Hematopoietic multipotent progenitor cell (in vitro differentiated cells): ENCODE measurements around the gene CLK2. TPM values are rescaled to one million over a fixed set of nuclear protein-coding genes. Genes with fewer than 3 reads are reported as not detected.
A peak's percentile ranks its signal among the peaks of the same experiment; 100 is the strongest.

ENCODE experiments used
- DNase-seq, 3 donors: peaks; one replicate each; pipeline ENCODE4 v3.0.0-alpha.2; 2011 to 2015; ENCODE audit warnings: low read depth in 2 of 3, low spot score in 2 of 3
- total RNA-seq: library from RNA; depleted of rRNA; stranded (reverse); fragments of >200 nt; gene quantifications from one replicate; pipeline ENCODE4 v1.2.3, GENCODE V29; 2012

CLK2 gene
- 66.0 TPM for total RNA-seq

GRCh38 chr1:155273343-155274245 lies at the start of gene CLK2:
CLK2 (minus strand) TSS chr1:155273504; CDS start chr1:155270977, 2,527 bp downstream.
- DNase-seq: peak; percentile 81 to 94 (median 91)

DNA sequence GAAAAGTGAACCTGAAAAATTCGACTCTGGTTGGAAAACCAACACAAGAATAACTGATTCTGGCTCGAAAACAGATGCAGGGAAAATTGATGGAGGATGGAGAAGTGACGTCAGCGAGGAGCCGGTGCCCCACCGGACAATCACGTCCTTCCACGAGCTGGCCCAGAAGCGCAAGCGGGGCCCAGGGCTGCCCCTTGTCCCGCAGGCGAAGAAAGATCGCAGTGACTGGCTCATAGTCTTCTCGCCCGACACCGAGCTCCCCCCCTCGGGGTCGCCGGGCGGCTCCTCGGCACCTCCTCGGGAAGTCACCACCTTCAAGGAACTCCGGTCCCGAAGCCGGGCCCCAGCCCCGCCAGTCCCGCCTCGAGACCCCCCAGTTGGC lies 49.3 kb upstream of the CLK2 start:
- DNase-seq: peak in 1 of 3 donors; percentile 9

DNA sequence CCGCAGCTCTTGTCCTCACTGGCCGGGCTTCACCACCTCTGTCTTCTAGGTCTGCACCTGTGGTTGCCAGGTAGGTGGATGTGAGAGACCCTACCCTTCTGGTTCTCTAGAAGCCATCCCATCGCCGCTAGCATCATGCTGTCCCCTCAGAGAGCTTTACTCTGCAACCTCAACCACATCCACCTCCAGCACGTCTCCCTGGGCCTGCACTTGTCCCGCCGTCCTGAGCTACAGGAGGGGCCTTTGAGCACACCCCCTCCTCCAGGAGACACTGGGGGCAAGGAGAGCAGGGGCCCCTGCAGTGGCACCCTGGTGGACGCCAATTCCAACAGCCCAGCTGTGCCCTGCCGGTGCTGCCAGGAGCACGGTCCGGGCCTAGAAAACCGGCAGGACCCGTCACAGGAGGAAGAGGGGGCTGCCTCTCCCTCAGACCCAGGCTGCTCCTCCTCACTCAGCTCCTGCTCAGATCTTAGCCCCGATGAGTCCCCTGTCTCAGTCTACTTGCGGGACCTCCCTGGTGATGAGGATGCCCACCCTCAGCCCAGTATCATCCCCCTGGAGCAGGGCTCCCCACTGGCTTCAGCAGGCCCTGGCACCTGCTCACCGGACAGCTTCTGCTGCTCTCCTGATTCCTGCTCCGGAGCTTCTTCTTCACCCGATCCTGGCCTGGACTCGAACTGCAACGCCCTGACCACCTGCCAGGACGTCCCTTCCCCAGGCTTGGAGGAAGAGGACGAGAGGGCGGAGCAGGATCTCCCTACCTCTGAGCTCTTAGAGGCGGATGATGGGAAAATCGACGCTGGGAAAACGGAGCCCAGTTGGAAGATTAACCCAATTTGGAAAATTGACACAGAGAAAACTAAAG lies 48.6 kb upstream of the CLK2 start:
- DNase-seq: no peak

DNA sequence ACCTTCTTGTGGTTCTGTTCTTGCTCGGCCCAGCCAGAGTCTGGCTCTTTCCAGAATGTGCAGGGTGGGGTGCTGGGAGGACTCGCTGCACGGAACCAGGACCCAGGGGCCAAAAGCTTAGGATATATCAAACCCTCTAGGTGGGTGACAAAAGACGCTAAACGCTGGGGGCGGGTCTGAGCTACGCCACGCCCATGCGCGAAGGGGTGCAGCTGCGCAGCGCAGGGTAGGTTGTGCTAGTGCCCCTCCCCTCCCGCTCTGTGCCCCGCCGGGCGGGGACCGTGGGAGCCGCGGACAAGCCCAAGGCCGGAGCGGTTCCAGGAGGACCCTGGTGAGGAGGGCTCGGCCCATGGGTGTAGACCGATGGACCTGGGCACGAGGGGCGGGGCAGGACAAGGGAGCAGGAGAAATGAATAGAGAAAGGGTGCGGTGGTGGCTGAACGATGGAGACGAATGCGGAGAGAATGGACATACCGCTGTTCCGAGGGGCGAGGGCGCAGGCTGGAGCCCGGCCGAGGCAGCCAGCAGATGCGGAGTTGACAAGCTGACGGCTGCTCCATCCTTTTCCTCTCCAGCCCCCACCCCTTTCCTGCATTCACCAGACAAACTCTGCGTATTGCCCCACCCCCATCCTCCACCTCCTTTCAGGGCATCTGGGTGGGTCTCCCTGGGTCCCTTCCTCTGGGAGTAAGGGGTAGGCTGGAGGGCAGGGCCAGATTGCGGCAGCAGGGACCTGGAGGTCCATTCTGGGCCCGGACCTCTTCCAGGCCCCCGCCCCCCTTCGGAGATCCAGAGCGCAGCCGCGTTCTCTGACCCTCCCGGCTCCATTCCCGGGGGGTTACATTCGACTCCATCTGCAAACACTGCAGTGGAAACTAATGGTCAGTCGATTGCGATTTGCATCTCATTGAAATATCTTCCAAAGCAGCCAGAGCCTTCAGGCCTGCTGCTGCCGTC lies 47.6 kb upstream of the CLK2 start, which contains the start of gene RUSC1:
Gene RUSC1, plus strand, starts transcription at position 234 of the 957 bp plus-strand sequence. CDS start 880 bp downstream, outside the sequence.
- DNase-seq: peak in 2 of 3 donors; percentile 72 to 84

DNA sequence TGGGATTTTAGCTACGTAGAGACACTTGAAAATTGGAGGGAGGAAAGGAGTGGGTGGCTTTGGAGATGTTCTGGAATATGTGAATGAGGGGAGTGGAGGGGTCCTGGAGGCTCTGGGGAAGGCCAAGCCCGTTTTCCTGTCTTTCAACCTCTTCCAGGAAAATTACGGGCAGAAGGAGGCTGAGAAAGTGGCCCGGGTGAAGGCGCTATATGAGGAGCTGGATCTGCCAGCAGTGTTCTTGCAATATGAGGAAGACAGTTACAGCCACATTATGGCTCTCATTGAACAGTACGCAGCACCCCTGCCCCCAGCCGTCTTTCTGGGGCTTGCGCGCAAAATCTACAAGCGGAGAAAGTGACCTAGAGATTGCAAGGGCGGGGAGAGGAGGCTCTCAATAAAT lies 46.9 kb upstream of the CLK2 start:
- DNase-seq: no peak

GRCh38 chr1:155319536-155319935 lies 46.2 kb upstream of the CLK2 start:
- DNase-seq: no peak

- DNase-seq: no peak
Observed at GRCh38 chr1:155318082-155318481, 44.8 kb upstream of the CLK2 start.

- DNase-seq: no peak
Observed at GRCh38 chr1:155316922-155317321, 43.6 kb upstream of the CLK2 start.

- DNase-seq: no peak
Observed at GRCh38 chr1:155313261-155313660, 40.0 kb upstream of the CLK2 start.

GRCh38 chr1:155309423-155310021 lies 36.2 kb upstream of the CLK2 start:
- peak in 2 of 3 donors; percentile 14 to 15 for DNase-seq

GRCh38 chr1:155308493-155309422 lies 35.5 kb upstream of the CLK2 start, which contains the start of gene FDPS:
FDPS (plus strand) TSS chr1:155308866; CDS start chr1:155309790, 924 bp downstream.
- DNase-seq: peak; percentile 87 to 99 (median 99)

GRCh38 chr1:155307247-155307740 lies 34.0 kb upstream of the CLK2 start:
- peak in 2 of 3 donors; percentile 55 to 78 for DNase-seq

GRCh38 chr1:155305881-155306391 lies 32.6 kb upstream of the CLK2 start:
- no peak for DNase-seq

DNA sequence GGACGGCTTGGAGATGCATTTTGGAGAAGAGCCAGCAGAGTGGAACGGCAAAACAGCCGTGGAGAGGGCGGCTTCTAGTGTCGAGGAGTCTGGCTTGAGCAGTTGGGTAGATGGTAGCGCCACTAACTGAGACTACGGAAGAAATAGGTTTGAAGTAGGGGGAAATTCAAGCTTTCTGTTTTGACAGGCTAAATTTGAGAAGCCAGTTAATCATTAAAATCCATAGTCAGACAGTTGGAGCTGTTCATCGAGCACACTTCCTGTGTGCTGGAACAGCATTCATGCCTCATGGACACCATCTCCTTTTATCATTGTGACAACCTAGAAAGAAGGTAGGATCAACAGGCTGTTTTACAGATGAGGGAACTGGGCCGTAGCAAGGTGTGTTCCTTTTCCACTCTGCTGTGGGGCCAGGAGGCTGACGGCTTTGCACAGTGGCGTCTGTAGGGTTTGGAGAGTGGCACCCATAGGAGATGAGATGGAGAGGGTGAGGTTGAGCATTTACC lies 31.3 kb upstream of the CLK2 start:
- DNase-seq: no peak

GRCh38 chr1:155301342-155301841 lies 28.1 kb upstream of the CLK2 start, which contains the start of gene PKLR:
PKLR (minus strand) TSS chr1:155301438; CDS start chr1:155301395, 43 bp downstream.
- DNase-seq: no peak

DNA sequence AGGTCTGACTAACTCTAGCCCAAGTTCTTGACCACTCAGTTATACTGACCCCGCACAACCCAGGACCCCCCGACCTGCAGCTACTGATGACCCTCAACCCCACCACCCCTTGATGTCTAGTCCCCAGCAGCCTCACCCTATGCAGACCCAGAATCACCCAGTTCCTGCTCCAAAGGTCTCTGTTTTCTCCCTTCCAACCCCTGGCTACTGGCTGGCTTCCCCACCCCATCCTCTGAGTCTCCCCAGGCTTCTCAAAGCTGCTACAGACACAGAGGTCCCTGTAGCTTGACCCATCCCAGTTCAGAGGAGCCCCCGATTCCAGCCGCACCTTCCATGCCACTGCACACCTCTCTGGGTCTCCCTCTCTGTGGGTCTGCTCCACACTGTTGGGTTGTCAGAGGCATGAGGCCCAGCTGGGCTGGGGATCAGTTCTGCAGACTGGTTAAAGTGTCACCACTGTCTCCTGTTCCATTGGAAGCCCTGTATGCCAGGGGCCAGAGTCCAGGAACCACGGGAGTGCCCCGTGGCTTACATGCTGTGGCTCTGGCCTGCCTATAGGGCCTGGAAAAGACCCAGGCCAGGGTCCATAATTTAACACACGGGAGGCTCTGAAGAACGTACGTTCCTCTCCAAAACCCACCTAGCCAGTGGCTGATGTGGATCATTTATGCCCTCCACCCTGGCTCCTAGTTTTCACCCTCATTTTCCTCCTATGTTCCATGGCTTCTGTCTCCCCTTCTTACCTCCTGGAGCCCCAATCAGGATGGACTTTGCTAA lies 27.4 kb upstream of the CLK2 start:
- no peak for DNase-seq

- DNase-seq: no peak
Observed at GRCh38 chr1:155300024-155300423, 26.7 kb upstream of the CLK2 start.
